HepG2 (cell line): ENCODE results near the gene PTPRCAP. TPM values are rescaled to one million over a fixed set of nuclear protein-coding genes. Genes with fewer than 3 reads are reported as not detected.

Experiments used
- ESRRA ChIP-seq: sonication (generic); formaldehyde crosslinking; IDR thresholded peaks from 2 replicates; pipeline ENCODE4 v1.5.1; 2020; ENCODE audit warnings: mild to moderate bottlenecking, low read depth, missing genetic modification reagents
- GTF3A ChIP-seq: sonication (generic); formaldehyde crosslinking; conservative IDR thresholded peaks from 2 replicates; pipeline ENCODE4 v1.4.0; 2020; ENCODE audit warnings: mild to moderate bottlenecking, missing genetic modification reagents
- HOXA3 ChIP-seq: sonication (generic); formaldehyde crosslinking; IDR thresholded peaks from 2 replicates; pipeline ENCODE4 v1.5.0; 2020; ENCODE audit warnings: missing genetic modification reagents
- KLF9 ChIP-seq: IDR thresholded peaks from 2 replicates; pipeline ENCODE4 v1.6.1; 2016; ENCODE audit warnings: low read depth
- PTBP1 ChIP-seq: fragments of 200-400 bp; formaldehyde crosslinking; IDR thresholded peaks from 2 replicates; pipeline ENCODE4 v1.6.1; 2018; ENCODE audit warnings: low read length, low read depth; ENCODE audit not compliant: poor library complexity, severe bottlenecking
- SOX5 ChIP-seq: IDR thresholded peaks from 2 replicates; pipeline ENCODE4 v1.6.1; 2016; ENCODE audit warnings: borderline replicate concordance
- ZFP1 ChIP-seq: IDR thresholded peaks from 2 replicates; pipeline ENCODE4 v1.6.1; 2016
- ZNF326 ChIP-seq: sonication (generic); formaldehyde crosslinking; IDR thresholded peaks from 2 replicates; pipeline ENCODE4 v1.4.0; 2020; ENCODE audit warnings: missing genetic modification reagents, borderline replicate concordance
- ZNF367 ChIP-seq: sonication (generic); formaldehyde crosslinking; IDR thresholded peaks from 2 replicates; pipeline ENCODE4 v1.4.0; 2020; ENCODE audit warnings: missing genetic modification reagents, borderline replicate concordance
- ZNF709 ChIP-seq: sonication (generic); formaldehyde crosslinking; IDR thresholded peaks from 2 replicates; pipeline ENCODE4 v1.5.0; 2020; ENCODE audit warnings: mild to moderate bottlenecking, missing genetic modification reagents
- ZSCAN22 ChIP-seq: sonication (generic); formaldehyde crosslinking; IDR thresholded peaks from 2 replicates; pipeline ENCODE4 v1.4.0; 2020; ENCODE audit warnings: mild to moderate bottlenecking, missing genetic modification reagents
- polyA plus RNA-seq, 8 experiments: library from polyadenylated mRNA; depleted of rRNA in 3 of 8; stranded (reverse) in 7 of 8; unstranded in 1 of 8; fragments of >200 nt; fragmentation: Illumina TruSeq in 4 of 8; extraction: Trizol in 4 of 8; gene quantifications; 2 replicates each; pipeline versions ENCODE4 v1.2.1 to v1.2.3, GENCODE V29; 2011 to 2016; ENCODE audit warnings: low read depth in 4 of 8, missing spikeins in 1 of 8, mixed read lengths in 1 of 8; ENCODE audit not compliant: insufficient read depth in 1 of 8
- total RNA-seq, 5 experiments: library from RNA; depleted of rRNA; stranded (reverse); fragments of >200 nt; fragmentation: Illumina TruSeq; extraction: Trizol; gene quantifications; 2 replicates each; pipeline ENCODE4 v1.2.3, GENCODE V29; 2016; ENCODE audit warnings: low read depth in 1 of 5
- TF ChIP-seq, protein P1 (sequence below): sonication (generic); formaldehyde crosslinking; IDR thresholded peaks from 2 replicates; pipeline ENCODE4 v1.4.0; 2020; ENCODE audit warnings: missing genetic modification reagents
- TF ChIP-seq, protein P2 (sequence below): sonication (generic); IDR thresholded peaks from 2 replicates; pipeline ENCODE4 v1.6.1; 2016; ENCODE audit warnings: low read depth, borderline replicate concordance
- TF ChIP-seq, protein P3 (sequence below): sonication (generic); formaldehyde crosslinking; IDR thresholded peaks from 2 replicates; pipeline ENCODE4 v1.5.1; 2020; ENCODE audit warnings: mild to moderate bottlenecking, missing genetic modification reagents, borderline replicate concordance
- TF ChIP-seq, protein P4 (sequence below): sonication (generic); formaldehyde crosslinking; IDR thresholded peaks from 2 replicates; pipeline ENCODE4 v1.4.0; 2020; ENCODE audit warnings: missing genetic modification reagents

PTPRCAP gene
- total and polyA plus RNA-seq, 2 of the 13 experiments (the other 11 are each of a cell fraction or from before 2014, with no cell fraction given), result 0.60 to 0.70 TPM

DNA sequence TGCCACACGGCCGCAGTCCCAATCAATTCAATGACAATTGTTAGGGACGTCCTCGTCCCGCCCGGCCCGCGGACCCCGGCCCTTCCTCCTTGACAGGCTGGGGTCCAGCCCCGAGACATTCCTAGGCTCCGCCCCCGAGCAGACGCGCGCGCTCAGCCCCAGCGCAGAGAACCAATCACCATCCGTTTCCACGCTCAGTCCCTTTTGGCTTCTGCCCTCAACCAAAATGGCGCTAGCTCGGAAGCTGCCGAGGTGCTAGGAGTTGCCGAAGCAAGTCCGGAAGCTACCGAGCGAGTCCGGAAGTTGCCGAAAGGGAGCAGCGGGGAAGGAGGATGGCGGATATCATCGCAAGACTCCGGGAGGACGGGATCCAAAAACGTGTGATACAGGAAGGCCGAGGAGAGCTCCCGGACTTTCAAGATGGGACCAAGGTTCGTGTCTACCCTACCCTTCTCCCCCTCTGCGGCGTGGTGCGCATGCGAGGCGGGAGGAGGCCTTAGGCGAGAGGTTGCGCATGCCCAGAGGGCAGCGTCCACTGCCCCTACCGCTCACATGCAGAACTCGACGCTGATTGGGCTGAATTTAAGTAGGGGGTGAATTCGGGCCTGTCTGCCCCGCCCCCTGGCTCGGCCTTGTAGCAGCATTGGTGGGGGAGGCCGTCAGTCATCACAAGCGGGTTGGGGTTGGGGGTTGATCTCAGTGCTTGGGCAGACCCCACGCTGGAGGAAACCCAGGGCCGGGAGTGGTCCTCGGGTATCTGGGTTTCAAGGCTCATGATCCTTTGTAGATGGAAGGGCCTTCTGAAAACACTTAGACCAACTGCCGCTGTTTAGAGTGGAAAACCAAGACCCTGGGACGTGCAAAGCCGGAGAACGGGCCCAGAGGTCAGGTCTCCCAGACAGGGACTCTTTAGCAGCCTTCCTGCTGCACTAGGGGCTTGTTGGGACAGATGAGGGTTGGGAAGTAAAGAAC is 45.6 kb upstream of the PTPRCAP start, which contains the start of gene AIP (continued):
- TF ChIP-seq ESRRA (peak; percentile 78), ZNF709 (CRISPR knock-in tag) (peak; percentile 99), ZNF367 (CRISPR knock-in tag) (peak; percentile 79; the same call in 1 of the 2 replicates), ZNF326 (CRISPR knock-in tag) (no peak), GTF3A (CRISPR knock-in tag) (no peak), PTBP1 (no peak), ZSCAN22 (CRISPR knock-in tag) (peak; percentile 84; the same call in 1 of the 2 replicates), KLF9 (CRISPR knock-in tag) (peak; percentile 92; the same call in 1 of the 2 replicates), SOX5 (CRISPR knock-in tag) (no peak; the same call in none of the 2 replicates), HOXA3 (CRISPR knock-in tag) (peak; percentile 97), ZFP1 (no peak; the same call in 1 of the 2 replicates)
- TF ChIP-seq, protein P1, sequence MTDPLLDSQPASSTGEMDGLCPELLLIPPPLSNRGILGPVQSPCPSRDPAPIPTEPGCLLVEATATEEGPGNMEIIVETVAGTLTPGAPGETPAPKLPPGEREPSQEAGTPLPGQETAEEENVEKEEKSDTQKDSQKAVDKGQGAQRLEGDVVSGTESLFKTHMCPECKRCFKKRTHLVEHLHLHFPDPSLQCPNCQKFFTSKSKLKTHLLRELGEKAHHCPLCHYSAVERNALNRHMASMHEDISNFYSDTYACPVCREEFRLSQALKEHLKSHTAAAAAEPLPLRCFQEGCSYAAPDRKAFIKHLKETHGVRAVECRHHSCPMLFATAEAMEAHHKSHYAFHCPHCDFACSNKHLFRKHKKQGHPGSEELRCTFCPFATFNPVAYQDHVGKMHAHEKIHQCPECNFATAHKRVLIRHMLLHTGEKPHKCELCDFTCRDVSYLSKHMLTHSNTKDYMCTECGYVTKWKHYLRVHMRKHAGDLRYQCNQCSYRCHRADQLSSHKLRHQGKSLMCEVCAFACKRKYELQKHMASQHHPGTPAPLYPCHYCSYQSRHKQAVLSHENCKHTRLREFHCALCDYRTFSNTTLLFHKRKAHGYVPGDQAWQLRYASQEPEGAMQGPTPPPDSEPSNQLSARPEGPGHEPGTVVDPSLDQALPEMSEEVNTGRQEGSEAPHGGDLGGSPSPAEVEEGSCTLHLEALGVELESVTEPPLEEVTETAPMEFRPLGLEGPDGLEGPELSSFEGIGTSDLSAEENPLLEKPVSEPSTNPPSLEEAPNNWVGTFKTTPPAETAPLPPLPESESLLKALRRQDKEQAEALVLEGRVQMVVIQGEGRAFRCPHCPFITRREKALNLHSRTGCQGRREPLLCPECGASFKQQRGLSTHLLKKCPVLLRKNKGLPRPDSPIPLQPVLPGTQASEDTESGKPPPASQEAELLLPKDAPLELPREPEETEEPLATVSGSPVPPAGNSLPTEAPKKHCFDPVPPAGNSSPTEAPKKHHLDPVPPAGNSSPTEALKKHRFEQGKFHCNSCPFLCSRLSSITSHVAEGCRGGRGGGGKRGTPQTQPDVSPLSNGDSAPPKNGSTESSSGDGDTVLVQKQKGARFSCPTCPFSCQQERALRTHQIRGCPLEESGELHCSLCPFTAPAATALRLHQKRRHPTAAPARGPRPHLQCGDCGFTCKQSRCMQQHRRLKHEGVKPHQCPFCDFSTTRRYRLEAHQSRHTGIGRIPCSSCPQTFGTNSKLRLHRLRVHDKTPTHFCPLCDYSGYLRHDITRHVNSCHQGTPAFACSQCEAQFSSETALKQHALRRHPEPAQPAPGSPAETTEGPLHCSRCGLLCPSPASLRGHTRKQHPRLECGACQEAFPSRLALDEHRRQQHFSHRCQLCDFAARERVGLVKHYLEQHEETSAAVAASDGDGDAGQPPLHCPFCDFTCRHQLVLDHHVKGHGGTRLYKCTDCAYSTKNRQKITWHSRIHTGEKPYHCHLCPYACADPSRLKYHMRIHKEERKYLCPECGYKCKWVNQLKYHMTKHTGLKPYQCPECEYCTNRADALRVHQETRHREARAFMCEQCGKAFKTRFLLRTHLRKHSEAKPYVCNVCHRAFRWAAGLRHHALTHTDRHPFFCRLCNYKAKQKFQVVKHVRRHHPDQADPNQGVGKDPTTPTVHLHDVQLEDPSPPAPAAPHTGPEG (CRISPR knock-in tag), result peak; percentile 90
- TF ChIP-seq, protein P2, sequence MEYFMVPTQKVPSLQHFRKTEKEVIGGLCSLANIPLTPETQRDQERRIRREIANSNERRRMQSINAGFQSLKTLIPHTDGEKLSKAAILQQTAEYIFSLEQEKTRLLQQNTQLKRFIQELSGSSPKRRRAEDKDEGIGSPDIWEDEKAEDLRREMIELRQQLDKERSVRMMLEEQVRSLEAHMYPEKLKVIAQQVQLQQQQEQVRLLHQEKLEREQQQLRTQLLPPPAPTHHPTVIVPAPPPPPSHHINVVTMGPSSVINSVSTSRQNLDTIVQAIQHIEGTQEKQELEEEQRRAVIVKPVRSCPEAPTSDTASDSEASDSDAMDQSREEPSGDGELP, result no peak
- TF ChIP-seq, protein P3, sequence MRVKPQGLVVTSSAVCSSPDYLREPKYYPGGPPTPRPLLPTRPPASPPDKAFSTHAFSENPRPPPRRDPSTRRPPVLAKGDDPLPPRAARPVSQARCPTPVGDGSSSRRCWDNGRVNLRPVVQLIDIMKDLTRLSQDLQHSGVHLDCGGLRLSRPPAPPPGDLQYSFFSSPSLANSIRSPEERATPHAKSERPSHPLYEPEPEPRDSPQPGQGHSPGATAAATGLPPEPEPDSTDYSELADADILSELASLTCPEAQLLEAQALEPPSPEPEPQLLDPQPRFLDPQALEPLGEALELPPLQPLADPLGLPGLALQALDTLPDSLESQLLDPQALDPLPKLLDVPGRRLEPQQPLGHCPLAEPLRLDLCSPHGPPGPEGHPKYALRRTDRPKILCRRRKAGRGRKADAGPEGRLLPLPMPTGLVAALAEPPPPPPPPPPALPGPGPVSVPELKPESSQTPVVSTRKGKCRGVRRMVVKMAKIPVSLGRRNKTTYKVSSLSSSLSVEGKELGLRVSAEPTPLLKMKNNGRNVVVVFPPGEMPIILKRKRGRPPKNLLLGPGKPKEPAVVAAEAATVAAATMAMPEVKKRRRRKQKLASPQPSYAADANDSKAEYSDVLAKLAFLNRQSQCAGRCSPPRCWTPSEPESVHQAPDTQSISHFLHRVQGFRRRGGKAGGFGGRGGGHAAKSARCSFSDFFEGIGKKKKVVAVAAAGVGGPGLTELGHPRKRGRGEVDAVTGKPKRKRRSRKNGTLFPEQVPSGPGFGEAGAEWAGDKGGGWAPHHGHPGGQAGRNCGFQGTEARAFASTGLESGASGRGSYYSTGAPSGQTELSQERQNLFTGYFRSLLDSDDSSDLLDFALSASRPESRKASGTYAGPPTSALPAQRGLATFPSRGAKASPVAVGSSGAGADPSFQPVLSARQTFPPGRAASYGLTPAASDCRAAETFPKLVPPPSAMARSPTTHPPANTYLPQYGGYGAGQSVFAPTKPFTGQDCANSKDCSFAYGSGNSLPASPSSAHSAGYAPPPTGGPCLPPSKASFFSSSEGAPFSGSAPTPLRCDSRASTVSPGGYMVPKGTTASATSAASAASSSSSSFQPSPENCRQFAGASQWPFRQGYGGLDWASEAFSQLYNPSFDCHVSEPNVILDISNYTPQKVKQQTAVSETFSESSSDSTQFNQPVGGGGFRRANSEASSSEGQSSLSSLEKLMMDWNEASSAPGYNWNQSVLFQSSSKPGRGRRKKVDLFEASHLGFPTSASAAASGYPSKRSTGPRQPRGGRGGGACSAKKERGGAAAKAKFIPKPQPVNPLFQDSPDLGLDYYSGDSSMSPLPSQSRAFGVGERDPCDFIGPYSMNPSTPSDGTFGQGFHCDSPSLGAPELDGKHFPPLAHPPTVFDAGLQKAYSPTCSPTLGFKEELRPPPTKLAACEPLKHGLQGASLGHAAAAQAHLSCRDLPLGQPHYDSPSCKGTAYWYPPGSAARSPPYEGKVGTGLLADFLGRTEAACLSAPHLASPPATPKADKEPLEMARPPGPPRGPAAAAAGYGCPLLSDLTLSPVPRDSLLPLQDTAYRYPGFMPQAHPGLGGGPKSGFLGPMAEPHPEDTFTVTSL, result peak; percentile 52; the same call in 1 of the 2 replicates
- TF ChIP-seq, protein P4, sequence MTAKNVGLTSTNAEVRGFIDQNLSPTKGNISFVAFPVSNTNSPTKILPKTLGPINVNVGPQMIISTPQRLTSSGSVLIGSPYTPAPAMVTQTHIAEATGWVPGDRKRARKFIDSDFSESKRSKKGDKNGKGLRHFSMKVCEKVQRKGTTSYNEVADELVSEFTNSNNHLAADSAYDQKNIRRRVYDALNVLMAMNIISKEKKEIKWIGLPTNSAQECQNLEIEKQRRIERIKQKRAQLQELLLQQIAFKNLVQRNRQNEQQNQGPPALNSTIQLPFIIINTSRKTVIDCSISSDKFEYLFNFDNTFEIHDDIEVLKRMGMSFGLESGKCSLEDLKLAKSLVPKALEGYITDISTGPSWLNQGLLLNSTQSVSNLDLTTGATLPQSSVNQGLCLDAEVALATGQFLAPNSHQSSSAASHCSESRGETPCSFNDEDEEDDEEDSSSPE (CRISPR knock-in tag), result peak; percentile 99
